ENCODE measurements around the gene AVPR2. TPM values are rescaled to one million over a fixed set of nuclear protein-coding genes. Genes with fewer than 3 reads are reported as not detected.

AVPR2 gene
- total RNA-seq, 1 donor from 2014 or later = 0.77 TPM

GRCh38 chrX:153950127-153950526 is 45.7 kb downstream of the AVPR2 start:
- H3K36me3 Mint-ChIP-seq (ENCODE audit: low read depth, unreplicated experiment) = peaks cover 7% of the 10 kb centered on the region
- no peak for DNase-seq (ENCODE audit: low spot score)
- H3K4me3 Mint-ChIP-seq (ENCODE audit: unreplicated experiment) = no peak overlapping the region
- no peak overlapping the region for H3K27ac Mint-ChIP-seq (ENCODE audit: unreplicated experiment)
- peaks cover 5% of the 10 kb centered on the region for H3K27me3 Mint-ChIP-seq (ENCODE audit: unreplicated experiment)
- no peak for TF ChIP-seq CTCF (IDR thresholded peaks at IDR 0.05; ENCODE audit: unreplicated experiment)
- peaks cover 11% of the 10 kb centered on the region for H3K4me1 Mint-ChIP-seq (ENCODE audit: unreplicated experiment)
- no peaks in the 10 kb centered on the region for H3K9me3 Mint-ChIP-seq (ENCODE audit: unreplicated experiment)

- no peak overlapping the region for H3K4me3 Mint-ChIP-seq (ENCODE audit: unreplicated experiment)
- no peaks in the 10 kb centered on the region for H3K9me3 Mint-ChIP-seq (ENCODE audit: unreplicated experiment)
- DNase-seq (ENCODE audit: low spot score) = no peak
- no peak for TF ChIP-seq CTCF (IDR thresholded peaks at IDR 0.05; ENCODE audit: unreplicated experiment)
- H3K27me3 Mint-ChIP-seq (ENCODE audit: unreplicated experiment) = peaks cover 5% of the 10 kb centered on the region
- no peak overlapping the region for H3K27ac Mint-ChIP-seq (ENCODE audit: unreplicated experiment)
- H3K4me1 Mint-ChIP-seq (ENCODE audit: unreplicated experiment) = peaks cover 11% of the 10 kb centered on the region
- H3K36me3 Mint-ChIP-seq (ENCODE audit: low read depth, unreplicated experiment) = peaks cover 7% of the 10 kb centered on the region
These were observed 47.4 kb downstream of the AVPR2 start for GRCh38 chrX:153951683-153952372.

GRCh38 chrX:153952373-153953026 is 48.0 kb downstream of the AVPR2 start:
- peaks cover 9% of the 10 kb centered on the region for H3K4me1 Mint-ChIP-seq (ENCODE audit: unreplicated experiment)
- no peak overlapping the region for H3K27ac Mint-ChIP-seq (ENCODE audit: unreplicated experiment)
- peaks cover 6% of the 10 kb centered on the region for H3K36me3 Mint-ChIP-seq (ENCODE audit: low read depth, unreplicated experiment)
- no peak for TF ChIP-seq CTCF (IDR thresholded peaks at IDR 0.05; ENCODE audit: unreplicated experiment)
- H3K4me3 Mint-ChIP-seq (ENCODE audit: unreplicated experiment) = no peak overlapping the region
- H3K9me3 Mint-ChIP-seq (ENCODE audit: unreplicated experiment) = no peaks in the 10 kb centered on the region
- DNase-seq (ENCODE audit: low spot score) = no peak
- peaks cover 5% of the 10 kb centered on the region for H3K27me3 Mint-ChIP-seq (ENCODE audit: unreplicated experiment)

GRCh38 chrX:153953342-153953830 is 48.9 kb downstream of the AVPR2 start:
- H3K4me3 Mint-ChIP-seq (ENCODE audit: unreplicated experiment) = no peak overlapping the region
- DNase-seq (ENCODE audit: low spot score) = peak; percentile 77
- H3K9me3 Mint-ChIP-seq (ENCODE audit: unreplicated experiment) = no peaks in the 10 kb centered on the region
- no peak overlapping the region for H3K27ac Mint-ChIP-seq (ENCODE audit: unreplicated experiment)
- peaks cover 4% of the 10 kb centered on the region for H3K4me1 Mint-ChIP-seq (ENCODE audit: unreplicated experiment)
- peaks cover 7% of the 10 kb centered on the region for H3K36me3 Mint-ChIP-seq (ENCODE audit: low read depth, unreplicated experiment)
- peaks cover 5% of the 10 kb centered on the region for H3K27me3 Mint-ChIP-seq (ENCODE audit: unreplicated experiment)
- TF ChIP-seq CTCF (IDR thresholded peaks at IDR 0.05; ENCODE audit: unreplicated experiment) = peak; percentile 87

Data from endothelial cell (in vitro differentiated cells).